Epithelial cell of proximal tubule (primary cell): Measurements from ENCODE around the gene PRKD1. TPM values are rescaled to one million over a fixed set of nuclear protein-coding genes. Genes with fewer than 3 reads are reported as not detected.

ENCODE experiments used
- DNase-seq: peaks from one replicate; pipeline ENCODE4 v3.0.0-alpha.2; 2011; ENCODE audit warnings: low read depth
- H3K4me3 ChIP-seq: 2 replicates; pipeline ENCODE4 v1.5.1; 2011; ENCODE audit warnings: low read depth, mild to moderate bottlenecking, low read length
- CTCF ChIP-seq: conservative IDR thresholded peaks from 2 replicates; pipeline ENCODE4 v1.5.1; 2012; ENCODE audit warnings: low read depth, mild to moderate bottlenecking, low read length
- total RNA-seq: library from RNA; depleted of rRNA; stranded (reverse); fragments of >200 nt; gene quantifications from 2 replicates; pipeline ENCODE4 v1.2.3, GENCODE V29; 2015

The PRKD1 gene
- total RNA-seq, 1 donor from 2014 or later, result 6.5 TPM

GRCh38 chr14:29925101-29925722 is 2.4 kb downstream of the PRKD1 start:
- H3K4me3 ChIP-seq, result peak overlapping the region; percentile 87
- peak; percentile 61 for DNase-seq
- TF ChIP-seq CTCF, result no peak

GRCh38 chr14:29919845-29920244 is 7.8 kb downstream of the PRKD1 start:
- H3K4me3 ChIP-seq, result no peak overlapping the region
- DNase-seq, result no peak
- TF ChIP-seq CTCF, result no peak

GRCh38 chr14:29918981-29919380 is 8.7 kb downstream of the PRKD1 start:
- no peak for DNase-seq
- no peak for TF ChIP-seq CTCF
- H3K4me3 ChIP-seq, result no peak overlapping the region

GRCh38 chr14:29913566-29913965 is 14.1 kb downstream of the PRKD1 start:
- DNase-seq, result peak; percentile 54

GRCh38 chr14:29911810-29912209 is 15.8 kb downstream of the PRKD1 start:
- DNase-seq, result no peak
- TF ChIP-seq CTCF, result no peak
- H3K4me3 ChIP-seq, result no peak overlapping the region

More at GRCh38 chr14:29913566-29913965, 14.1 kb downstream of the PRKD1 start:
- TF ChIP-seq CTCF, result no peak
- no peak overlapping the region for H3K4me3 ChIP-seq

- no peak overlapping the region for H3K4me3 ChIP-seq
- DNase-seq, result no peak
- TF ChIP-seq CTCF, result no peak
These were observed 18.7 kb downstream of the PRKD1 start for GRCh38 chr14:29908652-29909577.
